RWPE1 (cell line): ENCODE results near the gene MTCL1.

Experiments used
- CTCF ChIA-PET: fragments of 350-600 bp; sonication (Branson Sonifier 250); formaldehyde crosslinking; extraction: SDS; loops from one replicate; lab custom pipeline; 2021; lab: Yijun Ruan, JAX
- POLR2A ChIA-PET: fragments of 400-600 bp; formaldehyde crosslinking; extraction: SDS; loops from one replicate; lab custom pipeline; 2020; ENCODE audit warnings: antibody characterized with exemption; ENCODE audit not compliant: low non-redundant PET; lab: Yijun Ruan, JAX
- DNase-seq: peaks from one replicate; pipeline ENCODE4 v3.0.0; 2012; ENCODE audit warnings: low spot score
- H3K27ac ChIP-seq: fragments of 450-650 bp; 2 replicates; pipeline ENCODE4 v1.5.1; 2017
- CTCF ChIP-seq: fragments of 450-650 bp; conservative IDR thresholded peaks from 2 replicates; pipeline ENCODE4 v1.5.1; 2017; ENCODE audit warnings: low read depth, mild to moderate bottlenecking

Gene MTCL1

DNA sequence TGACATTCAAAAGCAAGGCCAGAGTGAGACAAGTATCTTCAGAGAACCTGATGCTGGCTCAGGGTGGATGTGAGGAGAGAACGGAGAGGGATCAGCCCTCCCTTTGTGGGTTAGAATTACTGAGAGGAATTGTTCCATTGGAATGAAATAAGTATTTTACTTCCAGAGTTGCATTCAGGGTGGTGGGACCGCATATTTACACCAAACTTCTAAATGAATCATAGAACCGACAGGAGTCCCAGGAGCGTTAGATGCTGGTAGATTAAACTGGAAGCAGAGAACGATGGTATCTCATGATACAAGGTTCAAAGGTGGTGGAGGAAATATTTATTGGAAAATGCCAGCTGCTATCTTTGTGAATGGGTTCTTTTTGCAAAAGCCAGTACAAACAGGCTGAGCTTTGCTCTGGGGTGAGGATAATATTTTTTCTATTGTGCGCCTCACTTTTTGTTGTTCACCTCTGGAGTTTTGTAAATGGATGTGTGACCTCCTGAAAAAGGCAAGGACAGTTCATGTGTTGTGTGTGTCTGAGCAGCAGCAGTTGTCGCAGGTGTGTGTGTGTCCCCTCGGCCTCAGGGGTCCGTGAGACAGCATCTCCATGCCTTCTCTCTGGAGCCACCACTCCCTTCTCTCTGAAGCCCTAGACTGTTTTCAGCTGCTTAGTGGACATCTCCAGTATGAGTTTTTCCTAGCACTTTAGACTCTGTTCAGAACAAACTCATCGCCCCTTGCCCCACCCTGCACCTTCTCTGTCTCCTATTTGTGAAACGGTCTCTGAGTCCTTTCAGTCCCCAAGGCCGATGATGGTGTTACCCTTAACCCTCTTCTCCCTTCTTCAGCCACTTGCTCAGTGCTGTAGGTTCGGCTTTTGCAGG is 17.8 kb downstream of the MTCL1 start:
- H3K27ac ChIP-seq, result peak overlapping the region; percentile 19; the same call in 1 of the 2 replicates
- ChIA-PET POLR2A (no interaction called here), CTCF (no interaction called here)
- TF ChIP-seq CTCF, result no peak
- DNase-seq, result no peak

DNA sequence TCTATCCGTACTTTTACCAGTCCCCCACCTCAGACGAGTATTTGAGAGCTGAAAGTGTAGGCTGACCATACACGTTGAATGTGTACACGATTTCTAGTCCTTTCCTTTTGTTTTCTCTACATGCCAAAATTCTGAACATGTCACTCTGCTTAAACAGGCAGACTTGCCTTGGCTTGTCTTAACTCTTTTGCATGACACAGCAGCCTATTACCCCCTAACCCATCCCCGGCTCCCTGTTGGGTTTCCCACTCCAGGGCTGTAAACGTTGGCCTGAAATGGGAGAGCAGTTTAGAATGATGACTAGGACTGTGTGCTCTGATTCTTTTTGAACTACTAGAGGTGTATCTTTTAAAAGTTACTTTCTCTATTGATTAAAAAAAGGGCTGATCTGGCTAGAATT is 19.1 kb downstream of the MTCL1 start:
- peak overlapping the region; percentile 70 for H3K27ac ChIP-seq
- CTCF ChIA-PET, result interaction anchor here (0.9 to 1.4 kb wide), 2 partner anchors 28 to 71 kb away, joined by 3 to 6 read pairs; no protein-coding TSS in a partner anchor
- DNase-seq, result peak; percentile 63
- POLR2A ChIA-PET, result no interaction called here
- no peak for TF ChIP-seq CTCF

- H3K27ac ChIP-seq, result no peak overlapping the region
- POLR2A ChIA-PET, result no interaction called here
- no peak for TF ChIP-seq CTCF
- no peak for DNase-seq
- CTCF ChIA-PET, result interaction anchor here (0.7 kb wide), 1 partner anchor 626 kb away, joined by 8 read pairs; no protein-coding TSS in a partner anchor
Measured at GRCh38 chr18:8726281-8726680, 20.9 kb downstream of the MTCL1 start.

DNA sequence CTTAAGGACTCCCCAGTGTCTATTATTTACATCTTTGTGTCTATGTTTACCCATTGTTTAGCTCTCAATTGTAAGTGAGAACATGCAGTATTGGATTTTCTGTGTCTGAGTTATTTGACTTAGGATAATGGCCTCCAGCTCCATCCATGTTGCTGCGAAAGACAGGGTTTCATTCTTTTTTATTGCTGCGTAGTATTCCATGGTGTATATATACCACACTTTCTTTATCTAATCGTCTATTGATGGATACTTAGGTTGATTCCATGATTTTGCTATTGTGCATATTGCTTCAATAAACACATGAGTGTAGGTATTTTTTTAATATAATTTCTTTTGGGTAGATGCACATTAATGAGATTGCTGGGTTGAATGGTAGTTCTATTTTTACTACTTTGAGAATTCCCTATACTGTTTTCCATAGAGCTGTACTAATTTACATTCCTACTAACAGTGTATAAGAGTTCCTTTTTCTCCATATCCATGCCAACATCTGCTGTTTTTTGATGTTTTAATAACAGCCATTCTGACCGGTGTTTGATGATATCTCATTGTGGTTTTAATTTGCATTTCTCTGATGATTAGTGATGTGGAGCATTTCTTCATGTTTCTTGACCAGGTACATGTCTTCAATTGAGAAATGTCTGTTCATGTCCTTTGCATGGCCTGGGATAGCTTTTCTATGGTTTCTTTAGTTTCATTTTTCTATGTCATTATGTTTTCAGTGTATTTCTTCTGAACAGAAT is 21.8 kb downstream of the MTCL1 start:
- H3K27ac ChIP-seq, result no peak overlapping the region
- ChIA-PET CTCF (no interaction called here), POLR2A (no interaction called here)
- TF ChIP-seq CTCF, result no peak
- DNase-seq, result no peak

DNA sequence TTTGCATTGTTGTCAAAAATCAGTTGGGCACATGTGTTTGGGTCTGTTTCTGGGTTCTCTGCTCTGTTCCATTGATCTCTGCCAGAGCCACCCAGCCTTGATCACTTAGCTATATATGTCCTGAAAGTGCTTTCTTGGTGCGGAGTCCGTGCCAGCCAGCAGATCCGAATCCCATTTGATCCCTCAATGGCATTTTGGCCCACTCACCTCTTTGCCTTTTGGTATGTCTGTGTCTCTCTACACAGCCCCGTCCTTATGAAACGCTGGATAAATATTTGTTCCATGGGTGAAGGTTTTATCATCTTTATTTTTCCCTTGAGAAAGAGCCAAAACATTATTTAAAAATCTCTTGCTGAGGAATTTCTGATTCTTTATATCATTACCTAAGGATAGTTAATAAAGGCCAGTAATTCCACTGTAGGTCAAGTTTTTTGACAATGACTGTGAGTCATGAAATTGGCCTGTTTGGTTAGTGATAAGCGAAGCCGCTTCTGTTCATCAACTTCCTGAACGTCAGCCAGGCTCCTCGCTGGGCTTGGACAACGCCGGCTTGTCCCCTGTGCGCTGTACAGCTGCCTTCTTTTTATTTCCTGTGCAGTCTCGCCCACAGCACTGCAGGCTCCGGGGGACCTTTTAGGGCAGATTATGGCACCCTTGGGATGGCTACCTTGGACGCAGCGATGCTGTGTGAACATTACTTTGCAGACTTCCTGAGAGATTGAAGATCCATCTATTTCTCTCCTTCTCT is 24.9 kb downstream of the MTCL1 start:
- ChIA-PET POLR2A (no interaction called here), CTCF (interaction anchor here (0.6 to 0.7 kb wide), 2 partner anchors 33 to 34 kb away, joined by 3 read pairs; no protein-coding TSS in a partner anchor)

More for the DNA sequence above, 24.9 kb downstream of the MTCL1 start:
- no peak for TF ChIP-seq CTCF
- peak; percentile 57 for DNase-seq
- H3K27ac ChIP-seq, result peak overlapping the region; percentile 63
